Neuron (in vitro differentiated cells): ENCODE results near the gene PIGP.
"Not testable (repeated sequence)": the region's sequence is repeated elsewhere in the genome, so short reads cannot be mapped to it uniquely, and the experiment has no call there.

Experiments
- H2AFZ ChIP-seq: one replicate; pipeline ENCODE4 v1.6.1; 2013; ENCODE audit warnings: low read depth, mild to moderate bottlenecking, inconsistent platforms, low read length, moderate library complexity
- H3K27me3 ChIP-seq: one replicate; pipeline ENCODE4 v1.6.1; 2013; ENCODE audit warnings: low read length; ENCODE audit not compliant: insufficient read depth
- H3K36me3 ChIP-seq: one replicate; pipeline ENCODE4 v1.6.1; 2013; ENCODE audit warnings: low read length; ENCODE audit not compliant: insufficient read depth
- H3K4me1 ChIP-seq: one replicate; pipeline ENCODE4 v1.6.1; 2013; ENCODE audit warnings: low read length; ENCODE audit not compliant: insufficient read depth
- H3K4me3 ChIP-seq: 2 replicates; pipeline ENCODE4 v1.5.1; 2013; ENCODE audit warnings: mild to moderate bottlenecking, low read length, moderate library complexity
- H3K9me3 ChIP-seq: one replicate; pipeline ENCODE4 v1.6.1; 2013; ENCODE audit warnings: low read length

The PIGP gene

DNA sequence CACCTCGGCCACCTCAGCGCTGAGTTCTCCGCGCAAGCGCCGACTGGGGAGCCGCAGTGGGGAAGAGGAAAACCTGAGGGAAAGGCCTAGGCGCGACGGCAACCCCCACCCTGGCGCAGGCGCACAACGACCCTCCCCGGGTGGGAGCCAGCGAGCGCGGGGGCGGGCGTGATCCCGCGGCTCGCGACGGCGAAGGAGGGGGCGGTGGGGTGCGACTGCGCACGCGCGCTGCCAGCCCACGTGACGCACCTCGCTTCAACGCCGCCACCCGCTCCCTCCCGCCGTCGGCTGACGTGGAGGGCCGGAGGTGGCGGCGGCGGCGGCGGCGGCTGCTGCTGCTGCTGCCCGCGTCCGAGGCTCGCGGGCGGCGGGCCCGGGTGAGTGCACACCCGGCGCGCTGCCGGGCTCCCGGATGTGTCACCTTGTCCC lies at the start of gene PIGP, which contains the start of gene TTC3:
Gene PIGP, minus strand, starts transcription at position 84 of the 429 bp plus-strand sequence. CDS start 556 bp downstream, outside the sequence.
Gene TTC3, plus strand, starts transcription at position 267 of the 429 bp plus-strand sequence. CDS start 14,004 bp downstream, outside the sequence.
- Histone ChIP-seq H3K4me1 (peaks cover 21% of the 10 kb centered on the region), H3K4me3 (peak within 1 kb of the TSS; percentile 73), H3K9me3 (peaks cover 4% of the 10 kb centered on the region), H3K27me3 (no peaks in the 10 kb centered on the region), H3K36me3 (peaks cover 5% of the 10 kb centered on the region), H2AFZ (peak within 1 kb of the TSS; percentile 62)

DNA sequence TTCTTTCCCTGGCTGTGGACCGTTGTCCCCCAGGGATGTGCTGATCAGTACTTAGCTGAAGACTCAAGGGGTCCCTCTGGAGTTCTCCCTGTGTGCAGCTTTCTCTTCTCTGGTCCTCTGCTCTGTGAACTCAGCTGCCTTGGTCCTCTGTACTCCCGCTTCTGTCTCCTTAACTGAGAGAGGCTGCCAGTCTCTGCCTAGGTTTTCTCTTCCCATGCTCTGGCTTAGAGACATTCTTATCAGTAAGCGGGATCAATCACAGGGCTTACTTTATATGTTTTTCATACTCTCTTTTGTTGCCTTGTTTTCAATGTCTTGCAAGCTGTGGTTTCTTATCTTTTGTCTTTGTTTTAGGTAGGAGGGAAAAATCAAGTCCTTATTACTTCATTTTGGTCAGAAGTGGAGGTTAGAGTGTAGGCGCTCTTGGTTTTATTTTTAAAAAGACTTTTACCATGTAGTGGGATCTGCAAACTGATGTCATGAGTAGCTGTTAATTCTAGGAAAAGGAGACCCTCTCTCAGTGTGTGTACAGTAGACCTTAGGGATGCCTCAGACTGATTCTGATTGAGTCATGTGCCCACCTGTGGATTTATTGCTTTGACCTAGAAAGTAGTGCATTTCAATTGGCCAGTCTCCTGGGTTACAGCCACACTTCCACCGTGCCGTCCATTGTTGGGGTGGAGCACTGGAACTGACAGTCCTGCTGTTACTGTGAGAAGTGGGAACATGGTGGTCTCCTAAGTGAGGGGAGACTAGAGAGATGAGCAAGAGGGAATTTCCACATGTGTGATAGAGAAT lies 46.7 kb upstream of the PIGP start:
- Histone ChIP-seq H3K27me3 (no peaks in the 10 kb centered on the region), H2AFZ (no peak overlapping the region), H3K4me1 (peaks cover 2% of the 10 kb centered on the region), H3K36me3 (peaks cover 55% of the 10 kb centered on the region), H3K4me3 (no peak overlapping the region), H3K9me3 (no peaks in the 10 kb centered on the region)

DNA sequence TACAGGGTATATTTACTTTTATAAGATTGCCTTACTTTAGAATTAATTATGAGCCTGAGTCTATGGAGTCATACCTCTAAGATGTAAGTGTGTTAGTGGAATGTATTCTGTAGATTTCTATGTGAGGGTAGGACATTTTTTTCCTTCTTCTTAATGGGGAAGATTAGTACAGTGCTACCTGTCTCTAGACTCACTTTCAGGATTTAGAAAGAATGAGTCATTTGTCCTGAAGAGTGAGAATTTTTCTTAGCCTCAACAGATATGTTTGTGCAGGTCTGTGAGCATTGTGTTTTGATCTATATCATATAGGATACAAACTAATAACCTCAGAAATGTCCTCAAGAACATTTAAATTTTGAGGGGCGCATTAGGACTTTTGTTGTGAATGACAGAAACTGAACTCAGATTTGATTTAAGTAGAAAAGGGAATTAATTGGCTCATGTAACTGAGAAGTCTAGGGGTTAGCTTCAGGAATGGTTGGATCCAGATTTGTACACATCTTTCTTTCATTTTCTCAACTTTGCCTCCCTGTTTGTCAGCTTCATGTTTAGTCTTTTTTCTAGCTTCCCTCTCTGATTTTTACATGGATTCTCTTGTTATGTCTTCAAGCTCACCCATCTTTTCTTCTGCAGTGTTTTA lies 45.4 kb upstream of the PIGP start:
- H3K9me3 ChIP-seq: no peaks in the 10 kb centered on the region
- H3K4me1 ChIP-seq: peaks cover 2% of the 10 kb centered on the region
- no peak overlapping the region for H2AFZ ChIP-seq
- no peaks in the 10 kb centered on the region for H3K27me3 ChIP-seq
- H3K36me3 ChIP-seq: peaks cover 48% of the 10 kb centered on the region
- H3K4me3 ChIP-seq: no peak overlapping the region

DNA sequence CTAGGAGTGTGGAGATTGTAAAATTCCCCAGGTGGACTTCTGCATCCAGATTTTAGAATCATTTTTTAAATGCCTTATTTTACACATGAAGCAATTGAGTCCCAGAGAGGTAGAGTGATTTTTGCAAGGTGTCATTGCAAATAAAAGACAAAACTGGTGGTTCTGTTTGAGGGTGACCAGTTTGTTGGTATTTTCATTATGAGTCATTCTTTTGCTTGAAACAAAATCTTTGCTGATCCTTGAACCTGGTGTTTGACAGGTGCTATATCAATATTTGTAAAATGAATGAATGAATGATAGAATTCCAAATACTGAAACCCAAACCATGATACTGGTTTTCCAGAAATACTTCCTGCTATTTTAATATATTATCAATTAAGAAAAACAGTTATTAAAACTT lies 44.3 kb upstream of the PIGP start:
- Histone ChIP-seq H3K36me3 (peaks cover 38% of the 10 kb centered on the region), H3K27me3 (no peaks in the 10 kb centered on the region), H3K4me3 (no peak overlapping the region), H3K4me1 (peaks cover 2% of the 10 kb centered on the region), H2AFZ (no peak overlapping the region), H3K9me3 (no peaks in the 10 kb centered on the region)

DNA sequence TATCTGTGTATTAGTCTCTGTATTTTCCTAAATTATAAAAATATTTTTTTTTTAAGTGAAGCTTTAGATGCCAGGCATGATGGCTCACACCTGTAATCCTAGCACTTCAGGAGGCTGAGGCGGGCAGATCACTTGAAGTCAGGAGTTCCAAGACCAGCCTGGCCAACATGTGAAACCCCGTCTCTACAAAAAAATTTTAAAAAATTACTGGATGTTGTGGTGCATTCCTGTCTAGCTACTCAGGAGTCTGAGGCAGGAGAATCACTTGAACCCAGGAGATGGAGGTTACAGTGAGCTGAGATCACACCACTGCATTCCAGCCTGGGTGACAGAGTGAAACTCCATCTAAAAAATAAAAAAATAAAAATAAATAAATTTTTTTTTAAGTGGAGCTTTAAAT lies 43.6 kb upstream of the PIGP start:
- H3K4me3 ChIP-seq, H3K27me3 ChIP-seq, H3K4me1 ChIP-seq, H2AFZ ChIP-seq, H3K9me3 ChIP-seq: not testable (repeated sequence)
- peaks cover 35% of the 10 kb centered on the region for H3K36me3 ChIP-seq

DNA sequence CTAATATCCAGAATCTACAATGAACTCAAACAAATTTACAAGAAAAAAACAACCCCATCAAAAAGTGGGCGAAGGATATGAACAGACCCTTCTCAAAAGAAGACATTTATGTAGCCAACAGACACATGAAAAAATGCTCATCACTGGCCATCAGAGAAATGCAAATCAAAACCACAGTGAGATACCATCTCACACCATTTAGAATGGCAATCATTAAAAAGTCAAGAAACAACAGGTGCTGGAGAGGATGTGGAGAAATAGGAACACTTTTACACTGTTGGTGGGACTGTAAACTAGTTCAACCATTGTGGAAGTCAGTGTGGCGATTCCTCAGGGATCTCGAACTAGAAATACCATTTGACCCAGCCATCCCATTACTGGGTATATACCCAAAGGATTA lies 41.4 kb upstream of the PIGP start:
- not testable (repeated sequence) for H3K4me1 ChIP-seq, H3K9me3 ChIP-seq, H2AFZ ChIP-seq, H3K4me3 ChIP-seq, H3K27me3 ChIP-seq
- H3K36me3 ChIP-seq: peaks cover 21% of the 10 kb centered on the region

DNA sequence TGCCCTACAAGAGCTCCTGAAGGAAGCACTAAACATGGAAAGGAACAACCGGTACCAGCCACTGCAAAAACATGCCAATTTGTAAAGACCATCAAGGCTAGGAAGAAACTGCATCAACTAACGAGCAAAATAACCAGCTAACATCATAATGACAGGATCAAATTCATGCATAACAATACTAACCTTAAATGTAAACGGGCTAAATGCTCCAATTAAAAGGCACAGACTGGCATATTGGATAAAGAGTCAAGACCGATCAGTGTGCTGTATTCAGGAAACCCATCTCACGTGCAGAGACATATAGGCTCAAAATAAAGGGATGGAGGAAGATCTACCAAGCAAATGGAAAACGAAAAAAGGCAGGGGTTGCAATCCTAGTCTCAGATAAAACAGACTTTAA lies 38.2 kb upstream of the PIGP start:
- H3K4me1 ChIP-seq, H3K27me3 ChIP-seq, H3K4me3 ChIP-seq, H2AFZ ChIP-seq: not testable (repeated sequence)
- H3K9me3 ChIP-seq: peaks cover 13% of the 10 kb centered on the region
- H3K36me3 ChIP-seq: peaks cover 17% of the 10 kb centered on the region

DNA sequence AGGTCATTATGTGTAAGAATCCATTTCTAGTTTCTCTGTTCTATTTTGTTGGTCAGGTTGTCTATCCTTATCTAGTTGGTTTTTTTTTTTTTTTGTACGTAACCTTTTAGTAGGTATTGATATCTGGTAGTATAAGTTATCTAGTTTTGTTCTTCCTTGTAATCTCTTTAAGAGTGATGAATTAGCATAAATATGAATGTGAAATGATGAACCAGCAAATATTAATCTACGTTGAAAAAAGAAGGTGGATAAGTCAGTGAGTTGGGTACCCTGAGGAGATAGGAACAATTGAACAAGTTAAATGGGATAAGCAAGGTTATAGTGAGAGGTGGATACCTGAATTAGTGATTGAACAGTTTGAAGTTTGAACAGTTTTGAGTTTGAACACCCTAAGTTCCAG lies 34.1 kb upstream of the PIGP start:
- no peaks in the 10 kb centered on the region for H3K27me3 ChIP-seq
- H3K4me1 ChIP-seq: no peaks in the 10 kb centered on the region
- H3K36me3 ChIP-seq: peaks cover 16% of the 10 kb centered on the region
- H3K9me3 ChIP-seq: peaks cover 13% of the 10 kb centered on the region
- no peak overlapping the region for H2AFZ ChIP-seq
- H3K4me3 ChIP-seq: no peak overlapping the region

DNA sequence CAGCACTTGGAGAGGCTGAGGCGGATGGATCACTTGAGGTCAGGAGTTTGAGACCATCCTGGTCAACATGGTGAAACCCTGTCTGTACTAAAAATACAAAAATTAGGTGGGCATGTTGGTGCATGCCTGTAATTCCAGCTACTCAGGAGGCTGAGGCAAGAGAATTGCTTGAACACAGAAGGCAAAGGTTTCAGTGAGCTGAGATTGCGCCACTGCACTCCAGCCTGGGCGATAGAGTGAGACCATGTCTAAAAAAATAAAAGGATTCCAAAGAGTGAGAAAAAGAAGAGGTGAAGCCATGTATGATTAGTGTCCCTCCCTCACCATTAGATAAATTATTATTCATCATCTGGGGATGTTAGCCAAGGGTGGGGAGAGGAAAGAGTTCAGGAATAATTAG lies 29.9 kb upstream of the PIGP start:
- not testable (repeated sequence) for H2AFZ ChIP-seq, H3K4me1 ChIP-seq, H3K9me3 ChIP-seq, H3K27me3 ChIP-seq, H3K4me3 ChIP-seq
- peaks cover 30% of the 10 kb centered on the region for H3K36me3 ChIP-seq

DNA sequence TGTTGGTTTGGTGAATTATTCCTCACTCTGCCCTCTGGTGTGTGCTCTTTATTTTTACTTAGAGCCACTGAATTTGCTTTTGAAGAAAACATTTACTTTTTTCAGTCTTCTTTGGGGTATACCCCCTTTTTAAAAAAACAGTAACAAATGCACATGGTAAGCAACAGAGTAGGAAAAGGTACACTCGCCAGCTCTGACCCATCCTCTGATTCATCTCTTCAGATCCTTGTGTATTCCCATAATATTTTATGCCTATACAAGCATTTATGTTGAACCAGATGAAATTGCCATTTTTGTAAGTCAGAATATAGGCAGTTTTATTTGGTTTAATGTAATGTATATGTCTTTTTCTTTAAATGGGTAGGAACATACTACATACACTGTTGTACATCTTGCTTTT lies 28.5 kb upstream of the PIGP start:
- no peak overlapping the region for H3K4me3 ChIP-seq
- H3K36me3 ChIP-seq: peaks cover 43% of the 10 kb centered on the region
- no peaks in the 10 kb centered on the region for H3K9me3 ChIP-seq
- no peak overlapping the region for H2AFZ ChIP-seq
- no peaks in the 10 kb centered on the region for H3K27me3 ChIP-seq
- H3K4me1 ChIP-seq: no peaks in the 10 kb centered on the region

DNA sequence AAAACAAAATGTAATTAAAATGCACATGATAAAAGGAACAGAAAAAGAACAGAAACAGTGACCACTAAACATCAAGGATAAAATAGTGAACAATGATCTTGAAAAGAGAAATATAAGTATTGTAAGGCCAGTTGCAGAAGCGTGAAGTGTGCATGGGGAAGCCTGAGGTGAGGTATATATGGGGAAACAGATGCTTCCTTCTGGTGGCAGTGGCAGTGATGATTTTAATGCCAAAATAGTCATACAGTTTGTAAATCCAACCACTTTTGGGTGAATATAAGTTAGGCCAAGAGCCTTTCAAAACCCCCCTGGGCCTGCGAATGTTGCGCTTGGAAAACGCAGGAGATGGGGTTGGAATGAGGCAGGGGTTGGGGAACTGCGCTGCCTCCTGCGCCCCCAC lies 27.4 kb upstream of the PIGP start:
- no peak overlapping the region for H2AFZ ChIP-seq
- peaks cover 54% of the 10 kb centered on the region for H3K36me3 ChIP-seq
- no peaks in the 10 kb centered on the region for H3K27me3 ChIP-seq
- H3K9me3 ChIP-seq: no peaks in the 10 kb centered on the region
- H3K4me3 ChIP-seq: no peak overlapping the region
- no peaks in the 10 kb centered on the region for H3K4me1 ChIP-seq

DNA sequence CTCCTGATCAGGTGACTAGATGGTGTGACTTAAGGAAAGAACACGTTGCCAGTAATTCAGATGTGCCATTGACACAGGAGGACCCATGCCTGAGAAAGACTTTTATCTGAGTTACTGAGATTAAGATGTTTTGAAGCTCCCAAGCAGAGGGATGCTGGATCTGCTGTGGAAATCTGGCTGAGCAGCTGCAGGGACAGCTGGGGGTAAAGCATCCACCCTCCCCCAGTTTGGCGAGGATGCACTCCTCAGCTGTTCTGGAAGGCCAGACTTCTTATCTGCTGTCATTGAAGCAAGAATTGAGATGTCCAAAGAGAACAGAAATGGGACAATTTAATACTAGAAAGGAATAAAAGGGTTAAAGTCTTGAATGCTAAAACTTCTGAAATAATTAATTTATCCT lies 25.9 kb upstream of the PIGP start:
- Histone ChIP-seq H2AFZ (no peak overlapping the region), H3K27me3 (no peaks in the 10 kb centered on the region), H3K4me3 (no peak overlapping the region), H3K36me3 (peaks cover 61% of the 10 kb centered on the region), H3K4me1 (no peaks in the 10 kb centered on the region), H3K9me3 (no peaks in the 10 kb centered on the region)

DNA sequence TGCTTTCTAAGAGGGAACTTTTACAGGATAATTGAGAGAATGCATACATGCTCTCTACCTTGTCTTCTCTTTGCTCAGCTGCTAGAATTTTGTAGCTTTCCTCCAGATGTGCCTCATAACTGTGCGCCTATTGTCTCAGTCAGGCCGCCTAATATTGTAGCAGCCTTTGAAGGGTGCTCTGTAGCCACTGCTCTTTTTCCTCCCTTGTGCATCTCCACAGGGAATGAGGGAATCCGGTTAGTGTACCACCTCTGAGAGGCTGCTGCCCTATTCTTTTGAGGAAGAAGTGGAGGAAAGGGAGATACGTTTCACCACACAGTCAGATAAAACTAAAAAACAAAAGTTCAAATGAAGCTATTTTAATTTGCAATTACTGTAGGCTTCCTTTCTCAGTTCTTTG lies 22.9 kb upstream of the PIGP start:
- Histone ChIP-seq H3K27me3 (no peaks in the 10 kb centered on the region), H3K36me3 (peaks cover 68% of the 10 kb centered on the region), H3K4me1 (no peaks in the 10 kb centered on the region), H3K4me3 (no peak overlapping the region), H3K9me3 (no peaks in the 10 kb centered on the region), H2AFZ (no peak overlapping the region)
